Caco-2 (cell line): Measurements from ENCODE around the gene SLC35F2. TPM values are rescaled to one million over a fixed set of nuclear protein-coding genes. Genes with fewer than 3 reads are reported as not detected.
"Not testable (repeated sequence)": the region's sequence is repeated elsewhere in the genome, so short reads cannot be mapped to it uniquely, and the experiment has no call there.

ENCODE experiments used
- BruUV-seq: library from RNA; stranded (reverse); fragments of 400-500 nt; replicated peaks from 2 replicates; lab custom pipeline; 2021; lab: Mats Ljungman, UMichigan
- CTCF ChIA-PET: fragments of 300-600 bp; sonication (Branson Sonifier 250); formaldehyde crosslinking; loops from one replicate; lab custom pipeline; 2022; ENCODE audit warnings: antibody characterized with exemption; lab: Charles Lee
- POLR2A ChIA-PET: fragments of 300-600 bp; sonication (Branson Sonifier 250); formaldehyde crosslinking; loops from one replicate; lab custom pipeline; 2022; ENCODE audit warnings: antibody characterized with exemption; lab: Charles Lee
- DNase-seq, 2 experiments: peaks; one replicate each; pipeline versions ENCODE4 v3.0.0 to v3.0.0-alpha.2; 2020 to 2022
- H3K27me3 ChIP-seq: replicated peaks from 2 replicates; pipeline ENCODE4 v1.6.0; 2011; ENCODE audit warnings: low read length; ENCODE audit not compliant: control insufficient read depth, insufficient read depth
- H3K36me3 ChIP-seq: 2 replicates; pipeline ENCODE4 v1.5.1; 2011; ENCODE audit warnings: low read length; ENCODE audit not compliant: control insufficient read depth, insufficient read depth
- H3K4me1 ChIP-seq: fragments of 250-450 bp; sonication (Bioruptor Pico); 2 replicates; pipeline ENCODE4 v1.5.1; 2020; ENCODE audit warnings: mild to moderate bottlenecking
- H3K4me3 ChIP-seq: 2 replicates; pipeline ENCODE4 v1.5.1; 2011; ENCODE audit warnings: low read depth, mild to moderate bottlenecking, control low read depth, low read length
- H3K9me3 ChIP-seq: fragments of 250-450 bp; sonication (Bioruptor Pico); 2 replicates; pipeline ENCODE4 v1.5.1; 2020; ENCODE audit warnings: mild to moderate bottlenecking, moderate library complexity
- H3K27ac Mint-ChIP-seq: one replicate; pipeline ENCODE4 v1.8.0; 2022; ENCODE audit warnings: mixed read lengths; ENCODE audit not compliant: unreplicated experiment
- H3K27me3 Mint-ChIP-seq: one replicate; pipeline ENCODE4 v1.8.0; 2022; ENCODE audit warnings: mixed read lengths; ENCODE audit not compliant: insufficient read depth, unreplicated experiment
- H3K36me3 Mint-ChIP-seq: one replicate; pipeline ENCODE4 v1.8.0; 2022; ENCODE audit warnings: mild to moderate bottlenecking, mixed read lengths; ENCODE audit not compliant: insufficient read depth, unreplicated experiment
- H3K4me1 Mint-ChIP-seq: one replicate; pipeline ENCODE4 v1.8.0; 2022; ENCODE audit warnings: low read depth, mixed read lengths; ENCODE audit not compliant: unreplicated experiment
- H3K4me3 Mint-ChIP-seq: one replicate; pipeline ENCODE4 v1.8.0; 2022; ENCODE audit warnings: mild to moderate bottlenecking, moderate library complexity, mixed read lengths; ENCODE audit not compliant: unreplicated experiment
- H3K9me3 Mint-ChIP-seq: one replicate; pipeline ENCODE4 v1.8.0; 2022; ENCODE audit warnings: mixed read lengths; ENCODE audit not compliant: unreplicated experiment
- CTCF ChIP-seq, 2 experiments: fragments of 200-600 bp in 1 of 2; IDR thresholded peaks; 1 replicate in 1 of 2; 2 replicates in 1 of 2; pipeline versions ENCODE4 v1.5.1 to v1.8.0; 2011 to 2022; ENCODE audit warnings: antibody characterized with exemption in 1 of 2, control low read depth in 1 of 2, inconsistent platforms in 1 of 2, low read depth in 1 of 2, low read length in 1 of 2, mild to moderate bottlenecking in 1 of 2, moderate library complexity in 1 of 2; ENCODE audit not compliant: insufficient read depth in 1 of 2, severe bottlenecking in 1 of 2, unreplicated experiment in 1 of 2
- intact Hi-C: fragments of 100-400 bp; cut with micrococcal nuclease; formaldehyde crosslinking; loops from one replicate; pipeline ENCODE4 v1.10.0; 2022; ENCODE audit not compliant: unreplicated experiment
- total RNA-seq: library from RNA; stranded (reverse); gene quantifications from 2 replicates; pipeline ENCODE4 v1.2.3, GENCODE V29; 2022

The SLC35F2 gene
- total RNA-seq, 1 experiment from 2014 or later, result 44.9 TPM

GRCh38 chr11:107776062-107776461, 82.5 kb downstream of the SLC35F2 start:
- H3K27me3 Mint-ChIP-seq, result peaks cover 7% of the 10 kb centered on the region
- intact Hi-C loops, result no loop called here
- no peak overlapping the region for H3K27ac Mint-ChIP-seq
- H3K4me3 Mint-ChIP-seq, result no peak overlapping the region
- no peak for DNase-seq
- H3K9me3 Mint-ChIP-seq, result no peaks in the 10 kb centered on the region
- peaks cover 14% of the 10 kb centered on the region for H3K4me1 Mint-ChIP-seq
- TF ChIP-seq CTCF (IDR thresholded peaks at IDR 0.05; ENCODE audit: insufficient read depth in 1 of 2, low read depth in 1 of 2, low read length in 1 of 2, severe bottlenecking in 1 of 2, unreplicated experiment in 1 of 2), result no peak
- BruUV-seq, result no TSS peak
- no peaks in the 10 kb centered on the region for H3K36me3 ChIP-seq
- H3K9me3 ChIP-seq, result no peaks in the 10 kb centered on the region
- ChIA-PET POLR2A (no interaction called here), CTCF (interaction anchor here (0.6 to 0.8 kb wide), 2 partner anchors 15 to 124 kb away, joined by 3 read pairs; no protein-coding TSS in a partner anchor)
- H3K36me3 Mint-ChIP-seq, result no peaks in the 10 kb centered on the region
- no peak overlapping the region for H3K4me3 ChIP-seq
- H3K4me1 ChIP-seq, result peaks cover 5% of the 10 kb centered on the region
- no peaks in the 10 kb centered on the region for H3K27me3 ChIP-seq

- POLR2A ChIA-PET, result no interaction called here
- BruUV-seq, result no TSS peak
- no peaks in the 10 kb centered on the region for H3K36me3 Mint-ChIP-seq
- Histone ChIP-seq H3K9me3 (no peaks in the 10 kb centered on the region), H3K27me3 (no peaks in the 10 kb centered on the region), H3K36me3 (no peaks in the 10 kb centered on the region), H3K4me1 (no peaks in the 10 kb centered on the region), H3K4me3 (no peak overlapping the region)
- no peaks in the 10 kb centered on the region for H3K4me1 Mint-ChIP-seq
- peaks cover 13% of the 10 kb centered on the region for H3K27me3 Mint-ChIP-seq
- intact Hi-C loops, result no loop called here
- no peak for TF ChIP-seq CTCF (IDR thresholded peaks at IDR 0.05; ENCODE audit: insufficient read depth in 1 of 2, low read depth in 1 of 2, low read length in 1 of 2, severe bottlenecking in 1 of 2, unreplicated experiment in 1 of 2)
- H3K4me3 Mint-ChIP-seq, result no peak overlapping the region
- no peak for DNase-seq
- H3K9me3 Mint-ChIP-seq, result no peaks in the 10 kb centered on the region
- no peak overlapping the region for H3K27ac Mint-ChIP-seq
- CTCF ChIA-PET, result interaction anchor here (0.6 to 1.5 kb wide), 13 partner anchors 9 to 366 kb away, joined by 3 to 30 read pairs (median 4); partner anchors contain the start of gene SLC35F2
Measured at GRCh38 chr11:107770551-107770951, 88.0 kb downstream of the SLC35F2 start.

GRCh38 chr11:107769189-107769588, 89.4 kb downstream of the SLC35F2 start:
- H3K27ac Mint-ChIP-seq, result no peak overlapping the region
- CTCF ChIA-PET, result interaction anchor here (1.1 kb wide), 1 partner anchor 28 kb away, joined by 5 read pairs; no protein-coding TSS in a partner anchor
- Histone ChIP-seq H3K4me3 (no peak overlapping the region), H3K4me1 (no peaks in the 10 kb centered on the region), H3K9me3 (no peaks in the 10 kb centered on the region), H3K27me3 (no peaks in the 10 kb centered on the region), H3K36me3 (no peaks in the 10 kb centered on the region)
- intact Hi-C loops, result no loop called here
- BruUV-seq, result no TSS peak
- H3K4me3 Mint-ChIP-seq, result no peak overlapping the region
- TF ChIP-seq CTCF (IDR thresholded peaks at IDR 0.05; ENCODE audit: insufficient read depth in 1 of 2, low read depth in 1 of 2, low read length in 1 of 2, severe bottlenecking in 1 of 2, unreplicated experiment in 1 of 2), result no peak
- DNase-seq, result no peak
- no peaks in the 10 kb centered on the region for H3K9me3 Mint-ChIP-seq
- H3K36me3 Mint-ChIP-seq, result no peaks in the 10 kb centered on the region
- no peaks in the 10 kb centered on the region for H3K4me1 Mint-ChIP-seq
- peaks cover 13% of the 10 kb centered on the region for H3K27me3 Mint-ChIP-seq
- POLR2A ChIA-PET, result interaction anchor here (0.9 kb wide), 1 partner anchor 13 kb away, joined by 4 read pairs; no protein-coding TSS in a partner anchor

GRCh38 chr11:107758719-107759355, 99.8 kb downstream of the SLC35F2 start:
- DNase-seq, H3K27ac Mint-ChIP-seq, H3K4me1 Mint-ChIP-seq, H3K36me3 ChIP-seq, H3K27me3 ChIP-seq, H3K36me3 Mint-ChIP-seq, H3K9me3 ChIP-seq, H3K4me1 ChIP-seq, BruUV-seq, H3K4me3 ChIP-seq, H3K4me3 Mint-ChIP-seq, H3K9me3 Mint-ChIP-seq, POLR2A ChIA-PET, intact Hi-C loops: not testable (repeated sequence)
- H3K27me3 Mint-ChIP-seq, result peaks cover 13% of the 10 kb centered on the region
- CTCF ChIA-PET, result interaction anchor here (2.1 kb wide), 1 partner anchor 12 kb away, joined by 8 read pairs; no protein-coding TSS in a partner anchor
